KMS-11 (cell line): ENCODE measurements around the gene MADCAM1.

Experiments used
- H2AFZ ChIP-seq: fragments of 200-600 bp; sonication (generic); 2 replicates; pipeline ENCODE4 v1.6.1; 2016; ENCODE audit warnings: antibody characterized with exemption, mixed run types, low read depth
- H3K27ac ChIP-seq: fragments of 200-600 bp; sonication (generic); 2 replicates; pipeline ENCODE4 v1.6.1; 2016; ENCODE audit warnings: mild to moderate bottlenecking, mixed run types
- H3K27me3 ChIP-seq: fragments of 200-600 bp; sonication (generic); 2 replicates; pipeline ENCODE4 v1.6.1; 2017; ENCODE audit warnings: mild to moderate bottlenecking, low read depth, mixed run types, moderate library complexity; ENCODE audit not compliant: insufficient read depth
- H3K36me3 ChIP-seq: fragments of 200-600 bp; sonication (generic); 2 replicates; pipeline ENCODE4 v1.6.1; 2017; ENCODE audit warnings: mild to moderate bottlenecking, mixed run types; ENCODE audit not compliant: insufficient read depth
- H3K4me1 ChIP-seq: fragments of 200-600 bp; sonication (generic); 2 replicates; pipeline ENCODE4 v1.6.1; 2016; ENCODE audit warnings: mild to moderate bottlenecking, low read depth, mixed run types; ENCODE audit not compliant: poor library complexity, severe bottlenecking
- H3K4me2 ChIP-seq: fragments of 200-600 bp; sonication (generic); 2 replicates; pipeline ENCODE4 v1.7.0; 2016; ENCODE audit warnings: mild to moderate bottlenecking, mixed run types
- H3K4me3 ChIP-seq: fragments of 200-600 bp; sonication (generic); IDR thresholded peaks from 2 replicates; pipeline ENCODE4 v1.6.1; 2017; ENCODE audit warnings: low read depth, low read length, mixed read lengths; ENCODE audit not compliant: insufficient read depth
- H3K79me2 ChIP-seq: fragments of 200-600 bp; sonication (generic); 2 replicates; pipeline ENCODE4 v1.6.1; 2016; ENCODE audit warnings: low read depth, mixed run types; ENCODE audit not compliant: insufficient read depth
- H3K9ac ChIP-seq: fragments of 200-600 bp; sonication (generic); 2 replicates; pipeline ENCODE4 v1.6.1; 2016; ENCODE audit warnings: mild to moderate bottlenecking, mixed run types
- H4K20me1 ChIP-seq: fragments of 200-600 bp; sonication (generic); 2 replicates; pipeline ENCODE4 v1.6.1; 2016; ENCODE audit warnings: mild to moderate bottlenecking, mixed run types; ENCODE audit not compliant: insufficient read depth
- CTCF ChIP-seq: fragments of 200-600 bp; sonication (generic); conservative IDR thresholded peaks from 2 replicates; pipeline ENCODE4 v1.6.1; 2017; ENCODE audit warnings: low read depth, mild to moderate bottlenecking, antibody characterized with exemption, low read length, moderate library complexity, mixed read lengths

MADCAM1 gene

DNA sequence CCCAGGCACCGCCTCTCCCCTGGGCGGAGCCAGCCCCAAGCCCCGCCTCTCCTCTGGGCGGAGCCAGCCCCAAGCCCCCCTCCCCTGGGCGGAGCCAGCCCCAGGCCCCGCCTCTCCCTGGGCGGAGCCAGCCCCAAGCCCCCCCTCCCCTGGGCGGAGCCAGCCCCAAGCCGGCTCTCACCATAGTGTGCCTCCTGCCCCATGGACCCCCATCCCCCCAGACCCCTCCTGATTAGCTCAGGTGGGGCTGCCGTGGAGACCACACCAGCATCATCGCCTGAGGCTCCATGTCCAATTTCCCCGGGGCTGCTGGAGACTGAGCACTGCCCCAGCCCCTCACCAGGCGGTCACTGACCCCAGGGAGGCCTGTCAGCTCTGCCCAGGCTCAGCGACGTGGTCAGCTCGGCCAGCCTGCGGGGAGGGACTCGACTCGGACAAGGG, 4.2 kb upstream of the MADCAM1 start:
- Histone ChIP-seq H3K27ac (no peak overlapping the region), H2AFZ (no peak overlapping the region), H3K4me2 (no peak overlapping the region), H4K20me1 (no peaks in the 10 kb centered on the region), H3K79me2 (no peaks in the 10 kb centered on the region), H3K36me3 (no peaks in the 10 kb centered on the region), H3K4me3 (no peak overlapping the region), H3K27me3 (no peaks in the 10 kb centered on the region; the same call in 1 of the 2 replicates), H3K9ac (no peak overlapping the region), H3K4me1 (no peaks in the 10 kb centered on the region)
- TF ChIP-seq CTCF: no peak

GRCh38 chr19:493391-494170, 2.7 kb upstream of the MADCAM1 start:
- TF ChIP-seq CTCF: no peak
- H4K20me1 ChIP-seq: no peaks in the 10 kb centered on the region
- H3K4me1 ChIP-seq: no peaks in the 10 kb centered on the region
- no peaks in the 10 kb centered on the region for H3K79me2 ChIP-seq
- H3K27me3 ChIP-seq: no peaks in the 10 kb centered on the region
- no peak overlapping the region for H3K27ac ChIP-seq
- H3K4me2 ChIP-seq: no peak overlapping the region
- no peak overlapping the region for H3K9ac ChIP-seq
- H3K36me3 ChIP-seq: no peaks in the 10 kb centered on the region
- H3K4me3 ChIP-seq: no peak overlapping the region
- H2AFZ ChIP-seq: no peak overlapping the region

GRCh38 chr19:494171-495080, 1.9 kb upstream of the MADCAM1 start:
- Histone ChIP-seq H3K27ac (no peak overlapping the region), H3K4me1 (no peaks in the 10 kb centered on the region), H3K27me3 (peaks cover 2% of the 10 kb centered on the region; the same call in 1 of the 2 replicates), H4K20me1 (no peaks in the 10 kb centered on the region), H3K9ac (no peak overlapping the region), H2AFZ (no peak overlapping the region), H3K4me2 (no peak overlapping the region), H3K4me3 (no peak overlapping the region), H3K79me2 (no peaks in the 10 kb centered on the region), H3K36me3 (no peaks in the 10 kb centered on the region)
- no peak for TF ChIP-seq CTCF

- Histone ChIP-seq H3K4me3 (no peak overlapping the region), H3K27me3 (peaks cover 3% of the 10 kb centered on the region; the same call in 1 of the 2 replicates), H3K4me1 (no peaks in the 10 kb centered on the region), H3K79me2 (no peaks in the 10 kb centered on the region), H3K36me3 (no peaks in the 10 kb centered on the region), H3K4me2 (no peak overlapping the region), H3K27ac (no peak overlapping the region), H2AFZ (no peak overlapping the region), H4K20me1 (no peaks in the 10 kb centered on the region), H3K9ac (no peak overlapping the region)
- no peak for TF ChIP-seq CTCF
Observed at GRCh38 chr19:495081-495401, 1.2 kb upstream of the MADCAM1 start.
